ENCODE measurements around the gene POGLUT3. TPM values are rescaled to one million over a fixed set of nuclear protein-coding genes. Genes with fewer than 3 reads are reported as not detected.

POGLUT3 gene
- polyA plus RNA-seq, 2 donors: 7.8 to 8.0 TPM

- Histone ChIP-seq H3K27me3 (ENCODE audit: control insufficient read depth in 1 of 2, insufficient read depth in 2 of 2, low read length in 2 of 2) (no peaks in the 10 kb centered on the region), H3K9me3 (ENCODE audit: control insufficient read depth in 2 of 2, insufficient read depth in 1 of 2, low read depth in 1 of 2, low read length in 1 of 2) (no peaks in the 10 kb centered on the region), H3K27ac (ENCODE audit: low read depth in 2 of 2, low read length in 1 of 2) (no peak overlapping the region), H3K36me3 (ENCODE audit: control insufficient read depth in 2 of 2, insufficient read depth in 2 of 2, low read length in 1 of 2) (no peaks in the 10 kb centered on the region), H3K4me3 (ENCODE audit: low read depth in 1 of 2, low read length in 2 of 2) (no peak overlapping the region), H3K4me1 (ENCODE audit: control insufficient read depth in 2 of 2, insufficient read depth in 2 of 2, low read length in 1 of 2) (no peaks in the 10 kb centered on the region)
- 95 to 98% methylated on average over 2 of the region's 2 CpGs for WGBS, 2 donors
Measured at GRCh38 chr11:108453207-108453835, 44.9 kb downstream of the POGLUT3 start.

Other genes starting within 250 kb of the POGLUT3 start
- under 1 TPM; 0.16 to 0.31 TPM for gene C11orf65, start 30.9 kb downstream of the POGLUT3 start, polyA plus RNA-seq
- gene EXPH5, start 95.4 kb upstream of the POGLUT3 start, polyA plus RNA-seq: 1 to 10 TPM; 3.4 to 7.4 TPM
- gene DDX10, start 166.7 kb upstream of the POGLUT3 start, polyA plus RNA-seq: 10 to 100 TPM; 11.8 to 12.9 TPM